ENCODE data around the gene FSTL3.

The FSTL3 gene

GRCh38 chr19:645912-646778 lies 30.0 kb upstream of the FSTL3 start:
- DNase-seq: no peak

GRCh38 chr19:646779-647565 lies 29.2 kb upstream of the FSTL3 start:
- no peak for DNase-seq

- no peak for DNase-seq
Observed at GRCh38 chr19:647566-648284, 28.5 kb upstream of the FSTL3 start.

GRCh38 chr19:648305-648704 lies 27.9 kb upstream of the FSTL3 start:
- DNase-seq: no peak

GRCh38 chr19:648904-649801 lies 27.0 kb upstream of the FSTL3 start:
- DNase-seq: no peak

- no peak for DNase-seq
Observed at GRCh38 chr19:650121-650520, 26.1 kb upstream of the FSTL3 start.

- DNase-seq: no peak
Observed at GRCh38 chr19:651114-651818, 24.9 kb upstream of the FSTL3 start.

GRCh38 chr19:651991-652390 lies 24.2 kb upstream of the FSTL3 start:
- no peak for DNase-seq

- no peak for DNase-seq
Observed at GRCh38 chr19:652467-653389, 23.5 kb upstream of the FSTL3 start.

- DNase-seq: no peak
Observed at GRCh38 chr19:653425-653824, 22.8 kb upstream of the FSTL3 start.

- DNase-seq: no peak
Observed at GRCh38 chr19:655691-656090, 20.5 kb upstream of the FSTL3 start.

- no peak for DNase-seq
Observed at GRCh38 chr19:656751-657559, 19.2 kb upstream of the FSTL3 start.

GRCh38 chr19:657611-658010 lies 18.6 kb upstream of the FSTL3 start:
- DNase-seq: no peak

GRCh38 chr19:658059-658839 lies 17.9 kb upstream of the FSTL3 start:
- no peak for DNase-seq

- no peak for DNase-seq
Observed at GRCh38 chr19:658916-659839, 17.0 kb upstream of the FSTL3 start.

- DNase-seq: no peak
Observed at GRCh38 chr19:660793-661426, 15.3 kb upstream of the FSTL3 start.
